ENCODE measurements around the gene STRC. TPM values are rescaled to one million over a fixed set of nuclear protein-coding genes. Genes with fewer than 3 reads are reported as not detected.
"Not testable (repeated sequence)": the region's sequence is repeated elsewhere in the genome, so short reads cannot be mapped to it uniquely, and the experiment has no call there.

Gene STRC
- total RNA-seq (2014; rRNA removed) (0.22 and 0.46 TPM in 2 replicates), Bru-seq, nascent RNA (percentile 21 among the genes with signal in this experiment), BruChase-seq, experiment 1, labeled RNA remaining after a 6-hour chase (percentile 40 among the genes with signal in this experiment), BruChase-seq, experiment 2, labeled RNA remaining after a 2-hour chase (percentile 37 among the genes with signal in this experiment)
- long read RNA-seq, partial matches to known transcripts = 1 of 1 reads
- long read RNA-seq, other reads (novel, unspliced or antisense) = 0 of 1 reads

GRCh38 chr15:43618700-43619099, at the start of gene STRC:
Gene STRC, minus strand, starts transcription at chr15:43618800. Its CDS starts 78 bp downstream, at chr15:43618722.
- H3K36me3 ChIP-seq (ENCODE audit: low read depth, low read length); H3K4me1 ChIP-seq (ENCODE audit: insufficient read depth, low read length); CTCF ChIA-PET; POLR2A ChIA-PET (ENCODE audit: unreplicated experiment); H3F3A ChIP-seq (ENCODE audit: low read length, unreplicated experiment); H3K4me2 ChIP-seq (ENCODE audit: low read length); BruUV-seq (replicated peaks); DNase-seq; ATAC-seq; intact Hi-C loops (cut with micrococcal nuclease); H3K9me3 ChIP-seq (ENCODE audit: low read length); H3K27me3 ChIP-seq (ENCODE audit: low read length); H3K9me2 ChIP-seq (replicated peaks; ENCODE audit: low read length); H4K20me1 ChIP-seq (ENCODE audit: low read length); H3K79me2 ChIP-seq (ENCODE audit: low read length); H3K27ac ChIP-seq (ENCODE audit: low read length); H2AFZ ChIP-seq (ENCODE audit: low read length); H3K9ac ChIP-seq (ENCODE audit: low read length); H3K4me3 ChIP-seq (ENCODE audit: low read length): not testable (repeated sequence)

DNA sequence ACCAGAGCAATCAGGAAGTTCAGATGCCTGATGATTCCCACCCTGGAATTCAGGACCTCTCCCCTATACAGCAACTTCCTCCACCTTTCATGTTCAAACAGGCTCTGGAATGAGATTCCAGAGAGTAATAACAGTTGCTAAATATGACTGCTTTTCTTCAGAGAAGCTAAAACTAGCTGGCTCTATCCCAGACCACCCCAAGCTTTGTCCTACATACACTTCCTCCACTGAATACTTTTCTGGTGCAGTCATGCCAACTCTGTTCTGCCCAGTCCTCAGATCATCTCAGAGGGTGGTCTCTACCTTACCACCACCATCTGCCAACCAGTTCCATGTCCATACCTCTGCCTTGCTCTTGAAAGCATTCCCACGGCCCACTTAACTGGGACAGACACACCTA, 47.6 kb upstream of the STRC start:
- H3K9me3 ChIP-seq (ENCODE audit: low read length); DNase-seq; BruUV-seq (replicated peaks); intact Hi-C loops (cut with micrococcal nuclease); CTCF ChIA-PET; H3K27me3 ChIP-seq (ENCODE audit: low read length); H3K9ac ChIP-seq (ENCODE audit: low read length); H4K20me1 ChIP-seq (ENCODE audit: low read length); H3K36me3 ChIP-seq (ENCODE audit: low read depth, low read length); H3K4me3 ChIP-seq (ENCODE audit: low read length); H3K4me2 ChIP-seq (ENCODE audit: low read length); H3K79me2 ChIP-seq (ENCODE audit: low read length); H3K27ac ChIP-seq (ENCODE audit: low read length); H2AFZ ChIP-seq (ENCODE audit: low read length); H3K4me1 ChIP-seq (ENCODE audit: insufficient read depth, low read length); H3K9me2 ChIP-seq (replicated peaks; ENCODE audit: low read length); H3F3A ChIP-seq (ENCODE audit: low read length, unreplicated experiment); POLR2A ChIA-PET (ENCODE audit: unreplicated experiment); ATAC-seq: not testable (repeated sequence)

- H3K9me2 ChIP-seq (replicated peaks; ENCODE audit: low read length); CTCF ChIA-PET; H3K9me3 ChIP-seq (ENCODE audit: low read length); H4K20me1 ChIP-seq (ENCODE audit: low read length); H3K36me3 ChIP-seq (ENCODE audit: low read depth, low read length); POLR2A ChIA-PET (ENCODE audit: unreplicated experiment); H3K4me3 ChIP-seq (ENCODE audit: low read length); intact Hi-C loops (cut with micrococcal nuclease); ATAC-seq; H2AFZ ChIP-seq (ENCODE audit: low read length); DNase-seq; H3K4me2 ChIP-seq (ENCODE audit: low read length); BruUV-seq (replicated peaks); H3K4me1 ChIP-seq (ENCODE audit: insufficient read depth, low read length); H3K79me2 ChIP-seq (ENCODE audit: low read length); H3K27ac ChIP-seq (ENCODE audit: low read length); H3K27me3 ChIP-seq (ENCODE audit: low read length); H3F3A ChIP-seq (ENCODE audit: low read length, unreplicated experiment); H3K9ac ChIP-seq (ENCODE audit: low read length): not testable (repeated sequence)
These were observed 44.7 kb upstream of the STRC start for GRCh38 chr15:43663333-43663732.

DNA sequence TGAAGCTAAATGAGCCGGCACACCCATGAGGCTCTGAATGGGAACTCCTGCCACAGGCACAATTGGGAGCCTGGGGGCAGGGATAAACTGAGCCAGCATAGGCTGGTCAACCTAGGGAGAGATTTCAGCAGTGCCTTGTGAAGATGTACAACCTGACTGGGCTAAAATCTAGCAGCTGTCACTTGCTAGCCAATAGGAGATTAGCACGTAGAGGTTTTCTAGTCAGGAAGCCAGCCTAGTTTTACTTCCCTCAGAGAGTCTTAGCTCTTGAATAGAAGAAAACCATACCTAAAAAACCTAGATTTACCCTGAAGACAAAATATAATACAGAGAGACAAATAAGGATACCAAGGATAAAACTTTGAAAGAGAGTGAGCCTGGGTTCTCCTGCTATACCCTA, 43.7 kb upstream of the STRC start:
- H2AFZ ChIP-seq (ENCODE audit: low read length); POLR2A ChIA-PET (ENCODE audit: unreplicated experiment): not testable (repeated sequence)

GRCh38 chr15:43659727-43660126, 41.1 kb upstream of the STRC start:
- H3K4me2 ChIP-seq (ENCODE audit: low read length); ATAC-seq; H3K9me3 ChIP-seq (ENCODE audit: low read length); BruUV-seq (replicated peaks); H3K4me3 ChIP-seq (ENCODE audit: low read length); H3F3A ChIP-seq (ENCODE audit: low read length, unreplicated experiment); H3K9me2 ChIP-seq (replicated peaks; ENCODE audit: low read length); H3K27me3 ChIP-seq (ENCODE audit: low read length); CTCF ChIA-PET; H3K4me1 ChIP-seq (ENCODE audit: insufficient read depth, low read length); DNase-seq; H3K9ac ChIP-seq (ENCODE audit: low read length); intact Hi-C loops (cut with micrococcal nuclease); H2AFZ ChIP-seq (ENCODE audit: low read length); H3K79me2 ChIP-seq (ENCODE audit: low read length); H3K27ac ChIP-seq (ENCODE audit: low read length); H3K36me3 ChIP-seq (ENCODE audit: low read depth, low read length); H4K20me1 ChIP-seq (ENCODE audit: low read length); POLR2A ChIA-PET (ENCODE audit: unreplicated experiment): not testable (repeated sequence)

More for the DNA sequence above, 43.7 kb upstream of the STRC start:
- BruUV-seq (replicated peaks); H3K9me3 ChIP-seq (ENCODE audit: low read length); DNase-seq; H3K79me2 ChIP-seq (ENCODE audit: low read length); H3F3A ChIP-seq (ENCODE audit: low read length, unreplicated experiment); H3K4me1 ChIP-seq (ENCODE audit: insufficient read depth, low read length); H3K27me3 ChIP-seq (ENCODE audit: low read length); H3K9me2 ChIP-seq (replicated peaks; ENCODE audit: low read length); H3K4me3 ChIP-seq (ENCODE audit: low read length); intact Hi-C loops (cut with micrococcal nuclease); H4K20me1 ChIP-seq (ENCODE audit: low read length); H3K9ac ChIP-seq (ENCODE audit: low read length); H3K36me3 ChIP-seq (ENCODE audit: low read depth, low read length); ATAC-seq; H3K27ac ChIP-seq (ENCODE audit: low read length); CTCF ChIA-PET; H3K4me2 ChIP-seq (ENCODE audit: low read length): not testable (repeated sequence)

DNA sequence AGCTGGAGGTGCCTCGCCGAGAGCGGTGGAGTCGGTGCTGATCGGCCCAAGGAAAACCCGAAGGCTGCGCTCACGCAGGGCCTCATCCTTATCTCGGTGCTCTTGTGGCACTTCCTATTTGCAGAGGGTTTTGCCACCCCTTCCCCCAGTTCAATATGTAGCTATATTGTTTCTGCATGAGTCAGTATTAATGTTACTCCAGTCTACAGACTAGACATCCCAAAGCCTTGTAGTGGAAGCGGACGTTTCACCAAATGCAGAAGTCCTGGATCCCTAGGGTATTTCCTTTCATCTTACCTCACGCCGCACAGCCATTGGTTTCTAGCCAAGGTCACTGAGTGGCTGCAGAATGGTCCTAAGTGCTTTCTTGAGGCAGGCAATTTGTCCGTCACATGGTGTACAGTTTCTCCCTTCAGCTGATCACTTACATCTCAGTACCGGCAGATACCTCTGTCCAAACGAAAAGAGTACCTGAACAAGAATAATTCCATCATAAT, 30.9 kb upstream of the STRC start:
- H3F3A ChIP-seq (ENCODE audit: low read length, unreplicated experiment); H3K4me1 ChIP-seq (ENCODE audit: insufficient read depth, low read length); BruUV-seq (replicated peaks); H2AFZ ChIP-seq (ENCODE audit: low read length); ATAC-seq; DNase-seq; CTCF ChIA-PET; H3K79me2 ChIP-seq (ENCODE audit: low read length); POLR2A ChIA-PET (ENCODE audit: unreplicated experiment); H3K27me3 ChIP-seq (ENCODE audit: low read length); H3K9me2 ChIP-seq (replicated peaks; ENCODE audit: low read length); H3K9ac ChIP-seq (ENCODE audit: low read length); H3K36me3 ChIP-seq (ENCODE audit: low read depth, low read length); H3K9me3 ChIP-seq (ENCODE audit: low read length); H3K27ac ChIP-seq (ENCODE audit: low read length); H3K4me3 ChIP-seq (ENCODE audit: low read length); intact Hi-C loops (cut with micrococcal nuclease); H4K20me1 ChIP-seq (ENCODE audit: low read length); H3K4me2 ChIP-seq (ENCODE audit: low read length): not testable (repeated sequence)
